Uterus (tissue), 4 donors: ENCODE data around the gene KLF5. TPM values are rescaled to one million over a fixed set of nuclear protein-coding genes. Genes with fewer than 3 reads are reported as not detected.

Experiments used
- DNase-seq, 2 donors: peaks; one replicate each; pipeline ENCODE4 v3.0.0-alpha.2; 2019 to 2020
- H3K27ac ChIP-seq, 2 donors: fragments of 200-600 bp; sonication (generic); 1 replicate in 1 of 2; 2 replicates in 1 of 2; pipeline ENCODE4 v1.5.1; 2016 to 2018
- H3K27me3 ChIP-seq, 2 donors: fragments of 200-600 bp; sonication (generic); one replicate each; pipeline ENCODE4 v1.5.1; 2018 to 2019; ENCODE audit warnings: control low read depth in 1 of 2
- H3K36me3 ChIP-seq, 2 donors: fragments of 200-600 bp; sonication (generic); one replicate each; pipeline ENCODE4 v1.5.1; 2019; ENCODE audit warnings: control low read depth in 1 of 2
- H3K4me1 ChIP-seq, 2 donors: fragments of 200-600 bp; sonication (generic); one replicate each; pipeline ENCODE4 v1.5.1; 2018 to 2019; ENCODE audit warnings: control low read depth in 1 of 2
- H3K4me3 ChIP-seq, 2 donors: fragments of 200-600 bp; sonication (generic); 1 replicate in 1 of 2; 2 replicates in 1 of 2; pipeline ENCODE4 v1.5.1; 2018 to 2019; ENCODE audit warnings: mild to moderate bottlenecking in 1 of 2
- H3K9me3 ChIP-seq, 2 donors: fragments of 200-600 bp; sonication (generic); one replicate each; pipeline ENCODE4 v1.5.1; 2019; ENCODE audit warnings: control low read depth in 1 of 2
- POLR2A ChIP-seq, 2 donors: fragments of 450-650 bp; IDR thresholded peaks; one replicate each; pipeline ENCODE4 v1.6.1; 2016; ENCODE audit warnings: antibody characterized with exemption in 2 of 2, mild to moderate bottlenecking in 1 of 2, moderate library complexity in 1 of 2
- intact Hi-C: fragments of 100-400 bp; cut with DNase I; formaldehyde crosslinking; loops from one replicate; pipeline ENCODE4 v1.15.1; 2023; ENCODE audit warnings: low total_unique reads
- total RNA-seq, 4 donors: library from RNA; depleted of rRNA in 3 of 4; stranded (reverse); fragments of >200 nt in 3 of 4; gene quantifications; one replicate each; pipeline versions ENCODE4 v1.1.0 to v1.2.4, GENCODE V29; 2014 to 2023
- TF ChIP-seq, protein P1 (sequence below), 4 experiments: fragments of 200-600 bp in 2 of 4; fragments of 450-650 bp in 2 of 4; sonication (generic) in 2 of 4; IDR thresholded peaks; one replicate each; pipeline ENCODE4 v1.5.1; 2016 to 2019; ENCODE audit warnings: antibody characterized with exemption in 4 of 4, mild to moderate bottlenecking in 2 of 4, moderate library complexity in 1 of 4
- donor health status: DM: yes; HTN: yes; CAD: no.

KLF5 gene
- total RNA-seq, 4 donors from 2014 or later = 0.77 to 10.7 (median 5.7) TPM

DNA sequence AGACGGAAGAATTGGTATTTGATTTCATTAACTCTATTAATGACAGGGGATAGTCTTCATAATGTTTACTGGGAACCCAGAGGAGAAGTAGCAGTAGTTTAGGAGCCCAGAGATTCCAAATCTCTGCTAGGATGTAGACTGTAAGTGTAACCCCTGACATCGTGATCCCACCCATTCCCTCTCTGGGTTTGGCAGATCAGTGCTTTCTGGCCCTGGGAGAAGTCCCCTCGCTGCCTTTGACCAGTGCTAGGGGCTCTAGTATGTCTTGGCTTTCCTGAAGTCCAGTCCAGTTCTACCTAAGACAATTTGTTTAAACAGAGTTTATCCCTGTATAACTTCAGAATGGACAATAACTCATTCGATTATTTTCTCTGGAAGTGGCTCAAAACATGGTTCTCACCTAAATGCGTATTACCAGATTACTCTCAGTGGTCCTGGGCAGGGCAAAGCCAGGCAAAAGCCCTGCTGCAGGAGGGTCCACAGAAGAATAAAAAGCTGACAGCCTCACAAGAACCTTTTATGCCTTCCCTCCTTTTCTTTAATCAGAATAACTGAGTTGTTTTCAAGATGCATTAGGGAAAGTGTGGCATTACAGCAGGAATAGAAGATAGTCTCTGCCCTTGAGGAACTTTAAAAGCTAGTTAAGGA, 11.8 kb downstream of the KLF5 start:
- no peak for TF ChIP-seq POLR2A (IDR thresholded peaks at IDR 0.05)
- TF ChIP-seq, protein P1, sequence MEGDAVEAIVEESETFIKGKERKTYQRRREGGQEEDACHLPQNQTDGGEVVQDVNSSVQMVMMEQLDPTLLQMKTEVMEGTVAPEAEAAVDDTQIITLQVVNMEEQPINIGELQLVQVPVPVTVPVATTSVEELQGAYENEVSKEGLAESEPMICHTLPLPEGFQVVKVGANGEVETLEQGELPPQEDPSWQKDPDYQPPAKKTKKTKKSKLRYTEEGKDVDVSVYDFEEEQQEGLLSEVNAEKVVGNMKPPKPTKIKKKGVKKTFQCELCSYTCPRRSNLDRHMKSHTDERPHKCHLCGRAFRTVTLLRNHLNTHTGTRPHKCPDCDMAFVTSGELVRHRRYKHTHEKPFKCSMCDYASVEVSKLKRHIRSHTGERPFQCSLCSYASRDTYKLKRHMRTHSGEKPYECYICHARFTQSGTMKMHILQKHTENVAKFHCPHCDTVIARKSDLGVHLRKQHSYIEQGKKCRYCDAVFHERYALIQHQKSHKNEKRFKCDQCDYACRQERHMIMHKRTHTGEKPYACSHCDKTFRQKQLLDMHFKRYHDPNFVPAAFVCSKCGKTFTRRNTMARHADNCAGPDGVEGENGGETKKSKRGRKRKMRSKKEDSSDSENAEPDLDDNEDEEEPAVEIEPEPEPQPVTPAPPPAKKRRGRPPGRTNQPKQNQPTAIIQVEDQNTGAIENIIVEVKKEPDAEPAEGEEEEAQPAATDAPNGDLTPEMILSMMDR (IDR thresholded peaks at IDR 0.05) = no peak
- intact Hi-C loops = no loop called here
- Histone ChIP-seq H3K9me3 (no peaks in the 10 kb centered on the region), H3K36me3 (no peaks in the 10 kb centered on the region), H3K4me1 (no peaks in the 10 kb centered on the region), H3K4me3 (no peak overlapping the region), H3K27ac (no peak overlapping the region), H3K27me3 (no peaks in the 10 kb centered on the region)
- no peak for DNase-seq

DNA sequence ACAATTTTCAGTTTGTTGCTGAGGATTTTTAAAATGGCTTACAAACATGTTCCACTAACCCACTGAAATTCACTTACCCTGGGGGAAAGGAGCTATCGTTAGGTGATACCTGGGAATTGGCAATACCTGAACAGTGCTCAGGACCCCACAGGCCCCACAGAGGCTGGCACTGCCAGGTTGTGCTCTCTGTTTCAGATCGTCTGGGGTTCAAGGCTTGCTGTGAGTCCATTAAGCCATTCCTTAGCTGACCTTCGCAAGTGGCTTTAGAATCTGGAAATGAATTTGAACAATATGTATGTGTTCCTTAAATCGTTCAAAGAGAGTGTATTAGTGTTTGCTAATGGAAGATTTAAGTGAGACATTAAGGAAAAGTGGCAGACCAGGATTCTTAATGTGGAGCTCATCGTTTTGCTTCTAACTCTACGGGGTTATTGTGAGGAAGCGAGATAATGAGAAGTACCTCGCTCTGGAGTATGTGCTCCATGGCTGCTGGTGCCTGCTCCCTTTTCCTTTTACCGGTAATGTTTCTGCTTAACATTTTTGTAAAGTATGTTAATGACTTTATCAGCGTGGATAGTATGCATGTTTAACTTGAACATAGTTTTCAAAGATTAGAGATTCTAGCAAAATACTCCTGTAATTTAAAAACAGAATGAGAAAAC, 13.6 kb downstream of the KLF5 start:
- Histone ChIP-seq H3K4me3 (no peak overlapping the region), H3K27ac (no peak overlapping the region), H3K27me3 (no peaks in the 10 kb centered on the region), H3K9me3 (no peaks in the 10 kb centered on the region), H3K36me3 (no peaks in the 10 kb centered on the region), H3K4me1 (no peaks in the 10 kb centered on the region)
- TF ChIP-seq, protein P1 (IDR thresholded peaks at IDR 0.05) = no peak
- no peak for TF ChIP-seq POLR2A (IDR thresholded peaks at IDR 0.05)
- no peak for DNase-seq
- intact Hi-C loops = no loop called here

DNA sequence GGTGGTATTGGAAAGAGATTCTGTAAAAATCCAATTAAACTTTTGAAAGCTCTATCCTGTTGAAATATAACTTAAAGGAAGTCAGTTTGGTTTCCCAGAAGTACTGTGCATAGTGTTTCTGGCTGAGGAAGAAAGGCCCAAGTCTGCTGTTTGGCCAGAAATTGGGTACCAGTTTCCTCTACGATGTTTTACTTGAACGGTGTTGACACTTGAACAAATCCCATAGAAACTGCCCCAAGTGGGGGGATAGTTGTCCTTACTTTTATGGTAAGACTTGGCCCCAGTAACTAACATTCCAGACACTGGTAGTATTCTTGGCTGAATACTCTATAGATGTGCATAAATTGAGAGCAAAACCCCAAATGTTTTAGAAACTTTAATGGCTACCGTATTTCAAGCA, 14.2 kb downstream of the KLF5 start:
- TF ChIP-seq, protein P1 (IDR thresholded peaks at IDR 0.05) = no peak
- no peak for TF ChIP-seq POLR2A (IDR thresholded peaks at IDR 0.05)
- H3K4me3 ChIP-seq = no peak overlapping the region
- no peaks in the 10 kb centered on the region for H3K9me3 ChIP-seq
- DNase-seq = no peak
- H3K4me1 ChIP-seq = no peaks in the 10 kb centered on the region
- H3K27ac ChIP-seq = no peak overlapping the region
- no peaks in the 10 kb centered on the region for H3K36me3 ChIP-seq
- no peaks in the 10 kb centered on the region for H3K27me3 ChIP-seq
- intact Hi-C loops = no loop called here

DNA sequence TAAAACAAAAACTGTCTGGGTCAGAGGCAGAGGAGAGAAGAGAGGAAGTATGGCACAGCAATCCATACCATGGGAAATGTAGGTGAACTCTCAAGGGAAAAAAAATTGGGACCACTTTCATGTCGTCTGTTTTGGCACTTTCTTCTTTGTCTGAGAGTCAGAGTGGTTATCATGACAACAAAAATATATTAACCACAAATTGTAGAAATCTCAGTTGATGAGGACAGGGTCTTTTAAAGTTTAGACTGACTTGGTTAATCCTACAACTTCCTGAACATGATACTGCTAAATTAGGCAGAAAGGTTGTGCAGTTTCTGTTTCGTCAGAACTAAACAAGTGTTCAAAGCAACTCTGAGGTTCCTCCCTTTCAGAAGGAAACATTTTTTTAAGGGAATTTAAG, 15.2 kb downstream of the KLF5 start:
- no peaks in the 10 kb centered on the region for H3K9me3 ChIP-seq
- no peak for TF ChIP-seq POLR2A (IDR thresholded peaks at IDR 0.05)
- TF ChIP-seq, protein P1 (IDR thresholded peaks at IDR 0.05) = no peak
- no peaks in the 10 kb centered on the region for H3K27me3 ChIP-seq
- no peaks in the 10 kb centered on the region for H3K4me1 ChIP-seq
- intact Hi-C loops = no loop called here
- H3K27ac ChIP-seq = no peak overlapping the region
- H3K36me3 ChIP-seq = no peaks in the 10 kb centered on the region
- H3K4me3 ChIP-seq = no peak overlapping the region
- no peak for DNase-seq

DNA sequence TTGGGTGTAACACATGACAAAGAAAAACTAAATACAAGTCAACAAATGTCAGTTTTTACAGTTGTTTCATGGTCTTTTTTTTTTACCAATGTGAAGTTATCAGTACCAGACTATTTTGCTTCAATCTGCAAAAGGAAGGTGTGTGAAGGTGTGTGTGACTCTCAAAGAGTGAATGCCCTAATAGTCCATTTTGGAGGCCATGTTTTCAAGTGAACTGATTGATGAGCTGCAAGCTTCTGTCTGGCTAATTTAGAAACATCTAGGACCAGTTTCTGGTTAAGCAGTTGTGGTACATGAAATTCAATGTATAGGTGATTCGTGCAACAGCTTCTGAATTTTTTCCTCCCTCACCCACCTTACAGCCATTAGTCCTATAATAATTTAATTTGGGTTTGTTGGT, 16.1 kb downstream of the KLF5 start:
- Histone ChIP-seq H3K4me1 (no peaks in the 10 kb centered on the region), H3K27me3 (no peaks in the 10 kb centered on the region), H3K27ac (no peak overlapping the region), H3K36me3 (no peaks in the 10 kb centered on the region), H3K4me3 (no peak overlapping the region), H3K9me3 (no peaks in the 10 kb centered on the region)
- intact Hi-C loops = no loop called here
- TF ChIP-seq, protein P1 (IDR thresholded peaks at IDR 0.05) = no peak
- no peak for TF ChIP-seq POLR2A (IDR thresholded peaks at IDR 0.05)
- DNase-seq = no peak
